Heart left ventricle (tissue), 16 donors: Measurements from ENCODE around the gene TRPM3. TPM values are rescaled to one million over a fixed set of nuclear protein-coding genes. Genes with fewer than 3 reads are reported as not detected.
A peak's percentile ranks its signal among the peaks of the same experiment; 100 is the strongest.

Experiments used
- ATAC-seq, 4 donors: fragments of 200-7000 bp; cut with Tn5 transposase; one replicate each; pipeline ENCODE4 v1.9.1; 2020 to 2022; ENCODE audit warnings: moderate library complexity in 4 of 4, mild to moderate bottlenecking in 3 of 4, moderate number of reproducible peaks in 1 of 4
- DNase-seq, 5 donors: peaks; one replicate each; pipeline ENCODE4 v3.0.0-alpha.2; 2020
- H3K27ac ChIP-seq, 12 donors: fragments of 200-600 bp; sonication (generic) in 4 of 12; one replicate each; pipeline versions ENCODE4 v1.5.0 to v1.8.0; 2016 to 2022; ENCODE audit warnings: mild to moderate bottlenecking in 2 of 12
- H3K27me3 ChIP-seq, 9 donors: fragments of 200-600 bp; sonication (generic) in 2 of 9; one replicate each; pipeline versions ENCODE4 v1.5.1 to v1.8.0; 2016 to 2022; ENCODE audit warnings: mild to moderate bottlenecking in 3 of 9
- H3K36me3 ChIP-seq, 9 donors: fragments of 200-600 bp; sonication (generic) in 2 of 9; one replicate each; pipeline versions ENCODE4 v1.5.0 to v1.8.0; 2018 to 2022; ENCODE audit warnings: mild to moderate bottlenecking in 2 of 9
- H3K4me1 ChIP-seq, 12 donors: fragments of 200-600 bp; sonication (generic) in 4 of 12; one replicate each; pipeline versions ENCODE4 v1.5.0 to v1.8.0; 2016 to 2022; ENCODE audit warnings: mild to moderate bottlenecking in 3 of 12
- H3K4me3 ChIP-seq, 12 donors: fragments of 200-600 bp; sonication (generic) in 4 of 12; one replicate each; pipeline versions ENCODE4 v1.5.0 to v1.8.0; 2017 to 2022; ENCODE audit warnings: mild to moderate bottlenecking in 9 of 12, moderate library complexity in 4 of 12
- H3K9me3 ChIP-seq, 12 donors: fragments of 200-600 bp; sonication (generic) in 4 of 12; one replicate each; pipeline versions ENCODE4 v1.5.0 to v1.8.0; 2016 to 2022; ENCODE audit warnings: mild to moderate bottlenecking in 1 of 12
- CTCF ChIP-seq, 12 donors: fragments of 200-600 bp; sonication (generic) in 4 of 12; IDR thresholded peaks; one replicate each; pipeline versions ENCODE4 v1.5.0 to v1.8.0; 2018 to 2022; ENCODE audit warnings: antibody characterized with exemption in 12 of 12, mild to moderate bottlenecking in 5 of 12
- POLR2A ChIP-seq, 2 donors: fragments of 450-650 bp; IDR thresholded peaks; one replicate each; pipeline ENCODE4 v1.6.1; 2017; ENCODE audit warnings: antibody characterized with exemption in 2 of 2, mild to moderate bottlenecking in 2 of 2, moderate library complexity in 2 of 2
- WGBS, 4 donors: extraction: QIAGEN DNeasy Blood & Tissue Kit in 2 of 4; methylation state at CpG; one replicate each; pipeline versions ENCODE4 v1.1.5 to v1.1.7; 2013 to 2018; 5-methylcytosine and 5-hydroxymethylcytosine counted together
- intact Hi-C, 10 donors: fragments of 100-400 bp; cut with DNase I; formaldehyde crosslinking; loops; one replicate each; pipeline versions ENCODE4 v1.11.1 to v1.14.2; 2022
- polyA plus RNA-seq, 2 donors: library from polyadenylated mRNA; stranded (reverse); fragments of 200-250 nt; gene quantifications; one replicate each; pipeline ENCODE4 v1.2.3, GENCODE V29; 2013
- total RNA-seq, 9 donors: library from RNA; depleted of rRNA in 2 of 9; stranded (reverse); fragments of >200 nt in 2 of 9; fragmentation: NEBNext Ultra II Directional in 3 of 9; extraction: Animal tissue kit (Norgen Biotek cat#: 25700) in 3 of 9; gene quantifications; one replicate each; pipeline versions ENCODE4 v1.1.0 to v1.2.4, GENCODE V29; 2016 to 2023
- donor health status: ischemic (EF 13 %, LVEDD 7.1; RV severe dilation, severe dysfunction).
- donor health status: healthy with polysubstance abuse.
- donor health status: DM: no; HTN: yes; CAD: no.
- donor health status: DM: no; HTN: no; CAD: no.
- donor health status: ischemic (EF 25% LVEDD 6.9; RV normal size, moderate dysfunction).
- donor health status: ischemic (EF 25% LVEDD 5.7; RV mildly dilated, moderate dysfunction).
- donor health status: healthy.
- donor health status: DM: yes; HTN: yes; CAD: no.
- donor health status: ischemic (EF 35%, LVEDD 5.7; RV mildly dilated, moderate dysfunction).
- donor health status: nonischemic (EF 11% LVEDD 7.7; RV severe dilation, severe dysfunction).
- donor health status: DM: yes; HTN: yes; CAD: no.
- donor health status: PGD.
- donor health status: ischemic (EF 29% LVEDD 5.4; RV normal size, mild dysfunction).
- donor health status: nonischemic (EF 23%, LVEDD 6.1; RV moderate dilation, normal function).

TRPM3 gene
- total and polyA plus RNA-seq, 11 donors: 0.02 to 0.91 (median 0.10) TPM; not detected in 1

GRCh38 chr9:70932097-70932496 is 189.3 kb downstream of the TRPM3 start:
- 67 to 87% (median 80%) methylated on average over 1 of the region's 1 CpG for WGBS, 4 donors
- intact Hi-C loops: no loop called here
- Histone ChIP-seq H3K9me3 (no peaks in the 10 kb centered on the region), H3K36me3 (no peaks in the 10 kb centered on the region), H3K4me1 (no peaks in the 10 kb centered on the region), H3K4me3 (no peak overlapping the region), H3K27me3 (no peaks in the 10 kb centered on the region), H3K27ac (no peak overlapping the region)
- no peak for ATAC-seq
- DNase-seq: no peak
- no peak for TF ChIP-seq POLR2A (IDR thresholded peaks at IDR 0.05)
- no peak for TF ChIP-seq CTCF (IDR thresholded peaks at IDR 0.05)

GRCh38 chr9:70927530-70927929 is 193.9 kb downstream of the TRPM3 start:
- Histone ChIP-seq H3K4me1 (peaks cover 0 to 3% (median 0%) of the 10 kb centered on the region in 12 donors), H3K27me3 (no peaks in the 10 kb centered on the region), H3K4me3 (no peak overlapping the region), H3K9me3 (no peaks in the 10 kb centered on the region), H3K36me3 (no peaks in the 10 kb centered on the region), H3K27ac (no peak overlapping the region)
- TF ChIP-seq POLR2A (IDR thresholded peaks at IDR 0.05): no peak
- no peak for TF ChIP-seq CTCF (IDR thresholded peaks at IDR 0.05)
- WGBS, 4 donors: 82 to 93% (median 88%) methylated on average over 2 of the region's 2 CpGs
- DNase-seq: no peak
- intact Hi-C loops: loop anchor here in 7 of 10 donors (5.0 to 10.0 kb wide), 6 partner anchors 67 to 325 kb away; no protein-coding TSS in a partner anchor
- ATAC-seq: no peak

GRCh38 chr9:70924895-70925547 is 196.4 kb downstream of the TRPM3 start:
- Histone ChIP-seq H3K9me3 (no peaks in the 10 kb centered on the region), H3K4me3 (peak overlapping the region in 8 of 12 donors; percentile 2 to 41 (median 13)), H3K27ac (no peak overlapping the region), H3K4me1 (peaks cover 0 to 3% (median 0%) of the 10 kb centered on the region in 12 donors), H3K27me3 (no peaks in the 10 kb centered on the region), H3K36me3 (no peaks in the 10 kb centered on the region)
- ATAC-seq: peak; percentile 55 to 92 (median 88)
- 11 to 18% (median 13%) methylated on average over 9 of the region's 9 CpGs for WGBS, 4 donors
- peak in 3 of 5 donors; percentile 14 to 20 (median 19) for DNase-seq
- TF ChIP-seq POLR2A (IDR thresholded peaks at IDR 0.05) (no peak), CTCF (IDR thresholded peaks at IDR 0.05) (peak; percentile 48 to 85 (median 70))
- intact Hi-C loops: loop anchor here in 9 of 10 donors (1.0 to 10.0 kb wide), 9 partner anchors 9 to 327 kb away; no protein-coding TSS in a partner anchor

GRCh38 chr9:70924380-70924779 is 197.0 kb downstream of the TRPM3 start:
- no peaks in the 10 kb centered on the region for H3K9me3 ChIP-seq
- no peaks in the 10 kb centered on the region for H3K27me3 ChIP-seq
- 54 to 71% (median 63%) methylated on average over 6 of the region's 6 CpGs for WGBS, 4 donors
- H3K36me3 ChIP-seq: no peaks in the 10 kb centered on the region
- intact Hi-C loops: loop anchor here in 7 of 10 donors (2.0 to 10.0 kb wide), 7 partner anchors 70 to 326 kb away; no protein-coding TSS in a partner anchor
- H3K4me1 ChIP-seq: peaks cover 0 to 3% (median 0%) of the 10 kb centered on the region in 12 donors
- H3K4me3 ChIP-seq: peak overlapping the region in 7 of 12 donors; percentile 2 to 41 (median 11)
- ATAC-seq (peak in 1 of 4 donors; percentile 69), DNase-seq (no peak)
- TF ChIP-seq POLR2A (IDR thresholded peaks at IDR 0.05) (no peak), CTCF (IDR thresholded peaks at IDR 0.05) (no peak)
- H3K27ac ChIP-seq: peak overlapping the region in 1 of 12 donors; percentile 38
